Fibroblast of mammary gland (primary cell): ENCODE data around the gene EIF2D.

ENCODE experiments used
- DNase-seq: peaks from one replicate; pipeline ENCODE4 v3.0.0-alpha.2; 2010; ENCODE audit warnings: low read depth
- H3K4me3 ChIP-seq: 2 replicates; pipeline ENCODE4 v1.5.1; 2011; ENCODE audit warnings: low read depth, mild to moderate bottlenecking, low read length, moderate library complexity; ENCODE audit not compliant: control insufficient read depth
- CTCF ChIP-seq: conservative IDR thresholded peaks from 2 replicates; pipeline ENCODE4 v1.5.1; 2011; ENCODE audit warnings: low read depth, low read length, inconsistent platforms; ENCODE audit not compliant: control insufficient read depth, insufficient read depth

EIF2D gene

DNA sequence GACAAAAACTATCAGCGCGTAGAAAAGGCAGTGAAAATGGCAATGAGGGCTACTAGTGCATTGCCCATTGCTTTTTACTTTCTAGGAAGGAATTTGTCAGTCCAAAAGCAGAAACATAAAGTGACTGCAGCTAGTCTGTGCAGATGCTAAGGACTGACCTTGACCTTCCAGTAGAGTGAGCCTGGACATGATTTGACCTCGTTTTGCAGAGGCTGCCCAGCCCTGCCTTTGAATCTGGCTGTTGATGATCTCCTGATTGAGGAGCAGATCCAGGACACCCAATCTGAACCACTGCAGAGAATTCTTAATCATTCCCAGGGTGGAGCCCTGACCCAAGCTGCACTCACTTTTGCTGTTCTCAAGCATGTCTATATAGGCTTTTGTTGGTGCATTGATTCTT, 44.7 kb upstream of the EIF2D start:
- H3K4me3 ChIP-seq, result no peak overlapping the region
- DNase-seq, result no peak
- no peak for TF ChIP-seq CTCF

GRCh38 chr1:206655471-206655882, 43.2 kb upstream of the EIF2D start:
- DNase-seq, result no peak
- no peak for TF ChIP-seq CTCF
- H3K4me3 ChIP-seq, result no peak overlapping the region

GRCh38 chr1:206654828-206655227, 42.6 kb upstream of the EIF2D start:
- no peak for TF ChIP-seq CTCF
- H3K4me3 ChIP-seq, result no peak overlapping the region
- no peak for DNase-seq

GRCh38 chr1:206653715-206654459, 41.6 kb upstream of the EIF2D start:
- H3K4me3 ChIP-seq, result no peak overlapping the region
- DNase-seq, result no peak
- TF ChIP-seq CTCF, result no peak

- no peak for DNase-seq
- H3K4me3 ChIP-seq, result no peak overlapping the region
- no peak for TF ChIP-seq CTCF
Measured at GRCh38 chr1:206651958-206652890, 40.0 kb upstream of the EIF2D start.

DNA sequence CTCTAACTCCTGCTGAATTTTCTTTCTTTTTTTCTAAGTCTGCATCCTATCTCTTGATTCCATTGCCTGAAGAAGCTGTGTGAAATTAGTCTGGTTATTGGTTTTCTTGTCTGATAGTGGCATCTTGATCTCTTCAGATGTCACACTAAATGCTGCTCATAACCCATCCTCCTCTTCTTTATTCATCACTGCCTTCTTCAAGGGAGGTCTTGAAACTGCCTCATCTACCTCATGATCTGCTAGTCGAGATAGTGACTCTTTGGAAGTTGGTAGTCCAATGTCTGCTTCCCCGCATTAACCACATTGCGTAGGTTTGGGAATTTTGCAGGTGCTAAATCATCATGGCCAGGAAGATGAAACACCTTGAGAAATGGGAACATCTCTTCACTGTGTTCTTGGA, 38.7 kb upstream of the EIF2D start:
- DNase-seq, result no peak
- no peak for TF ChIP-seq CTCF
- H3K4me3 ChIP-seq, result no peak overlapping the region
